K562 (cell line): Measurements from ENCODE around the gene ADTRP. TPM values are rescaled to one million over a fixed set of nuclear protein-coding genes. Genes with fewer than 3 reads are reported as not detected.

Experiments
- ATAC-seq: fragments of 200-7000 bp; cut with Tn5 transposase; 3 replicates; pipeline ENCODE4 v1.9.1; 2020; ENCODE audit warnings: moderate library complexity
- BruUV-seq: library from RNA; stranded (reverse); fragments of 400-500 nt; replicated peaks from 2 replicates; lab custom pipeline; 2021; lab: Mats Ljungman, UMichigan
- CTCF ChIA-PET: fragments of 300-600 bp; formaldehyde crosslinking; extraction: SDS; loops from one replicate; lab custom pipeline; 2021; ENCODE audit warnings: low intra/inter-chr PET ratio; lab: Yijun Ruan, JAX
- POLR2A ChIA-PET: fragments of 300-600, 350-650 bp; sonication (Branson Sonifier 250); formaldehyde crosslinking; extraction: SDS; loops from one replicate; lab custom pipeline; 2021; ENCODE audit warnings: antibody characterized with exemption, inconsistent platforms; lab: Yijun Ruan, JAX
- DNase-seq, 4 experiments: peaks; one replicate each; pipeline versions ENCODE4 v3.0.0 to v3.0.0-alpha.2; 2011 to 2018; ENCODE audit warnings: low spot score in 3 of 4, mixed read lengths in 3 of 4; ENCODE audit errors: extremely low read depth in 1 of 4
- FAIRE-seq: peaks from 2 replicates; lab custom pipeline; 2011; peaks lifted over from hg19 to GRCh38; lab: Jason Lieb, UNC
- H2AFZ ChIP-seq: 2 replicates; pipeline ENCODE4 v1.6.0; 2011; ENCODE audit warnings: low read depth, low read length, control low read depth, inconsistent platforms
- H3K27ac ChIP-seq: fragments of 200-600 bp; 3 replicates; pipeline ENCODE4 v1.8.0; 2011; ENCODE audit warnings: low read depth, mild to moderate bottlenecking, control low read depth, inconsistent platforms, low read length, moderate library complexity, mixed read lengths; ENCODE audit errors: extremely low read depth
- H3K27me3 ChIP-seq, 2 experiments: fragments of 300-600 bp in 1 of 2; 2 replicates in 1 of 2; 3 replicates in 1 of 2; pipeline versions ENCODE4 v1.6.0 to v1.8.0; 2011; ENCODE audit warnings: inconsistent platforms in 2 of 2, low read length in 2 of 2, mild to moderate bottlenecking in 1 of 2, mixed read lengths in 1 of 2, moderate library complexity in 1 of 2; ENCODE audit not compliant: control insufficient read depth in 2 of 2, insufficient read depth in 2 of 2
- H3K36me3 ChIP-seq: fragments of 300-600 bp; 3 replicates; pipeline ENCODE4 v1.8.0; 2011; ENCODE audit warnings: mild to moderate bottlenecking, low read length, inconsistent platforms; ENCODE audit not compliant: control insufficient read depth, insufficient read depth
- H3K4me1 ChIP-seq, 2 experiments: fragments of 200-600 bp in 1 of 2; replicated peaks in 1 of 2; 2 replicates in 1 of 2; 3 replicates in 1 of 2; pipeline versions ENCODE4 v1.5.1 to v1.8.0; 2011; ENCODE audit warnings: inconsistent platforms in 2 of 2, low read length in 2 of 2, mild to moderate bottlenecking in 1 of 2, mixed read lengths in 1 of 2, moderate library complexity in 1 of 2; ENCODE audit not compliant: control insufficient read depth in 2 of 2, insufficient read depth in 2 of 2
- H3K4me2 ChIP-seq: 2 replicates; pipeline ENCODE4 v1.6.1; 2011; ENCODE audit warnings: low read length, control low read depth, inconsistent platforms, mixed read lengths; ENCODE audit not compliant: insufficient read depth
- H3K4me3 ChIP-seq: fragments of 200-600 bp; sonication (generic), shearing (Covaris generic); 2 replicates; pipeline ENCODE4 v1.5.1; 2016; ENCODE audit warnings: control low read depth, inconsistent platforms
- H3K79me2 ChIP-seq: fragments of 200-600 bp; 3 replicates; pipeline ENCODE4 v1.8.0; 2011; ENCODE audit warnings: low read length, inconsistent platforms; ENCODE audit not compliant: control insufficient read depth, insufficient read depth
- H3K9ac ChIP-seq, 2 experiments: 2 replicates each; pipeline versions ENCODE4 v1.6.0 to v1.6.1; 2011; ENCODE audit warnings: low read depth in 2 of 2, low read length in 2 of 2, control low read depth in 1 of 2, inconsistent platforms in 1 of 2, mild to moderate bottlenecking in 1 of 2, mixed read lengths in 1 of 2; ENCODE audit not compliant: insufficient read depth in 1 of 2
- H3K9me1 ChIP-seq: one replicate; pipeline ENCODE4 v1.6.0; 2011; ENCODE audit warnings: inconsistent platforms, mild to moderate bottlenecking, low read length, moderate library complexity; ENCODE audit not compliant: control insufficient read depth, insufficient read depth
- H3K9me3 ChIP-seq: replicated peaks from 2 replicates; pipeline ENCODE4 v1.5.1; 2011; ENCODE audit warnings: low read depth, low read length, inconsistent platforms; ENCODE audit not compliant: control insufficient read depth, insufficient read depth
- H4K20me1 ChIP-seq: replicated peaks from 2 replicates; pipeline ENCODE4 v1.6.1; 2011; ENCODE audit warnings: low read length, inconsistent platforms, mixed read lengths; ENCODE audit not compliant: control insufficient read depth, insufficient read depth
- ATF3 ChIP-seq, 2 experiments: fragments of 450-650 bp in 1 of 2; sonication (generic) in 1 of 2; formaldehyde crosslinking in 1 of 2; IDR thresholded peaks in 1 of 2; conservative IDR thresholded peaks in 1 of 2; 2 replicates each; pipeline versions ENCODE4 v1.6.1 to v1.8.1; 2016 to 2023; ENCODE audit warnings: mild to moderate bottlenecking in 2 of 2, moderate library complexity in 2 of 2, inconsistent platforms in 1 of 2, missing genetic modification reagents in 1 of 2
- CBX3 ChIP-seq, 2 experiments: IDR thresholded peaks; 1 replicate in 1 of 2; 2 replicates in 1 of 2; pipeline ENCODE4 v1.6.1; 2012; ENCODE audit warnings: inconsistent platforms in 2 of 2, low read length in 2 of 2, borderline replicate concordance in 1 of 2, control low read depth in 1 of 2
- CEBPG ChIP-seq, 3 experiments: fragments of 200-800 bp in 1 of 3; sonication (Bioruptor generic) in 1 of 3; sonication (generic) in 1 of 3; formaldehyde crosslinking in 1 of 3; IDR thresholded peaks in 2 of 3; conservative IDR thresholded peaks in 1 of 3; 2 replicates each; pipeline versions ENCODE4 v1.6.1 to v1.8.0; 2016 to 2022; ENCODE audit warnings: missing compliant biosample characterization in 2 of 3, missing genetic modification characterization in 2 of 3, mild to moderate bottlenecking in 1 of 3, missing genetic modification reagents in 1 of 3
- KLF6 ChIP-seq: fragments of 250-450 bp; sonication (Bioruptor Pico); IDR thresholded peaks from 2 replicates; pipeline ENCODE4 v1.4.0; 2020; ENCODE audit warnings: mild to moderate bottlenecking, moderate library complexity, borderline replicate concordance
- TRIM28 ChIP-seq: fragments of 450-650 bp; IDR thresholded peaks from 2 replicates; pipeline ENCODE4 v1.6.1; 2017
- ZNF316 ChIP-seq: fragments of 450-650 bp; IDR thresholded peaks from 2 replicates; pipeline ENCODE4 v1.6.1; 2016
- ZNF717 ChIP-seq: fragments of 250-450 bp; sonication (Bioruptor Pico); IDR thresholded peaks from 2 replicates; pipeline ENCODE4 v1.5.0; 2021
- WGBS: fragments of 100-300 bp; shearing (Covaris generic); methylation state at CpG from one replicate; pipeline ENCODE4 v1.1.6; 2016; ENCODE audit warnings: low coverage, mixed read lengths; ENCODE audit not compliant: insufficient coverage; ENCODE audit errors: missing lambda C conversion rate; 5-methylcytosine and 5-hydroxymethylcytosine counted together
- in situ Hi-C: fragments of 300-500 bp; cut with MboI; formaldehyde crosslinking; loops from 4 replicates; pipeline ENCODE4 v1.15.0; 2018; ENCODE audit warnings: inconsistent platforms, mixed read lengths
- intact Hi-C: fragments of 100-400 bp; cut with micrococcal nuclease; formaldehyde crosslinking; loops from 2 replicates; pipeline ENCODE4 v1.14.2; 2022
- polyA plus RNA-seq, 8 experiments: library from polyadenylated mRNA; depleted of rRNA in 4 of 8; stranded (reverse) in 5 of 8; unstranded in 3 of 8; fragments of >200 nt; fragmentation: Nextera tagmentation in 2 of 8; fragmentation: Illumina TruSeq in 1 of 8; extraction: Ambion mirVana in 2 of 8; extraction: Trizol in 1 of 8; gene quantifications; 2 replicates each; pipeline versions ENCODE4 v1.2.1 to v1.2.3, GENCODE V29; 2011 to 2014; ENCODE audit warnings: inconsistent platforms in 1 of 8, missing spikeins in 1 of 8
- total RNA-seq, 7 experiments: library from RNA; depleted of rRNA in 6 of 7; stranded (reverse); fragments of >200 nt in 6 of 7; fragmentation: Illumina TruSeq in 2 of 7; extraction: Trizol in 2 of 7; gene quantifications; 2 replicates each; pipeline versions ENCODE4 v1.2.1 to v1.2.3, GENCODE V29; 2011 to 2021; ENCODE audit warnings: low replicate concordance in 1 of 7

Gene ADTRP
- total and polyA plus RNA-seq, 9 of the 15 experiments (the other 6 are each of a cell fraction or from before 2014, with no cell fraction given) = 7.4 to 24.0 (median 13.6) TPM

GRCh38 chr6:11782524-11782923 is 3.9 kb upstream of the ADTRP start:
- no peaks in the 10 kb centered on the region for H3K9me1 ChIP-seq
- POLR2A ChIA-PET = interaction anchor here (0.9 to 1.0 kb wide), 2 partner anchors 13 to 19 kb away, joined by 3 to 6 read pairs; no protein-coding TSS in a partner anchor
- no peak for ATAC-seq
- intact Hi-C loops = no loop called here
- no peak overlapping the region for H3K9ac ChIP-seq
- BruUV-seq = no TSS peak
- in situ Hi-C loops = no loop called here
- TF ChIP-seq ZNF316 (peak; percentile 81), ZNF717 (no peak), CEBPG (CRISPR knock-in tag; IDR thresholded peaks at IDR 0.05) (no peak), CEBPG (tag; conservative IDR thresholded peaks at IDR 0.05 in 1 of 2, IDR thresholded peaks at IDR 0.05 in 1 of 2) (0 out of 4 replicates have a peak, but pooled peaks of 1 of the 2 experiments have one; percentile 5), KLF6 (CRISPR knock-in tag) (no peak), CBX3 (IDR thresholded peaks at IDR 0.05; ENCODE audit: borderline replicate concordance in 1 of 2, low read length in 2 of 2) (peak in 1 of 2 experiments; percentile 61; a peak in 1 of 3 replicates), ATF3 (IDR thresholded peaks at IDR 0.05) (no peak), ATF3 (CRISPR knock-in tag; conservative IDR thresholded peaks at IDR 0.05) (no peak), TRIM28 (peak; percentile 62; the same call in 1 of the 2 replicates)
- no peak for FAIRE-seq
- no peak overlapping the region for H3K4me3 ChIP-seq
- H3K27ac ChIP-seq = no peak overlapping the region
- peaks cover 2% of the 10 kb centered on the region; the same call in 1 of the 2 replicates for H3K9me3 ChIP-seq
- no peak overlapping the region for H2AFZ ChIP-seq
- WGBS = 84% methylated on average over 4 of the region's 4 CpGs
- H3K4me2 ChIP-seq = no peak overlapping the region
- H3K36me3 ChIP-seq = no peaks in the 10 kb centered on the region
- H3K27me3 ChIP-seq = no peaks in the 10 kb centered on the region
- no peaks in the 10 kb centered on the region for H3K79me2 ChIP-seq
- H3K4me1 ChIP-seq = peaks cover 3 to 32% of the 10 kb centered on the region in 2 experiments; a peak in 4 of 5 replicates
- DNase-seq = no peak
- no peaks in the 10 kb centered on the region for H4K20me1 ChIP-seq
- CTCF ChIA-PET = no interaction called here
